PC-3 (cell line): ENCODE measurements around the gene PCDH1.

Experiments
- CTCF ChIP-seq: fragments of 300-600 bp; sonication (generic); conservative IDR thresholded peaks from 2 replicates; pipeline ENCODE4 v1.5.1; 2017; ENCODE audit warnings: antibody characterized with exemption, low read depth, mild to moderate bottlenecking, low read length
- EZH2 ChIP-seq: fragments of 300-600 bp; sonication (generic); IDR thresholded peaks from one replicate; pipeline ENCODE4 v1.6.1; 2017; ENCODE audit warnings: antibody characterized with exemption, mild to moderate bottlenecking, low read length; ENCODE audit not compliant: unreplicated experiment

- peak; percentile 54 for TF ChIP-seq CTCF
- no peak for TF ChIP-seq EZH2
Measured at GRCh38 chr5:141825791-141826560, 52.2 kb downstream of the PCDH1 start.
